ENCODE data around the gene ACSS3.

DNA sequence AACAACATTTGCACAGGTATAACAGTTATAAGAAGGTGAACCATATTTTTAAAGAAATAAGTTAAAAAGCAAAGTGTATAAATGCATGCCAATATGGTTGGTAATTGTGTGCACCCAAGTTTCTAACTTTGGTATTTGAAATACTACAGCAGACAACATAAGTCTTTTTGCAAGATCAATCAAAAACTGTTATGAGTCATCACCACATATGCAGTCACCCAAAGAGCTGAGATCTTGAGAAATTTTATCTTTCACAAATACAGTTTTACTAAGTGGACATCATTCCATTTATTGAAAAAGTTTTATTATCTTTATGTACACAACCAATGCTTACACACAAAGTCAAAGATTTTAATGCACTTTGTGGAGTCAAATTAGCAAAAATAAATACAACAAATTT is 7.0 kb upstream of the ACSS3 start:
- TF ChIP-seq SIN3A (IDR thresholded peaks at IDR 0.05; ENCODE audit: borderline replicate concordance, low read depth, low read length) (no peak), RAD21 (IDR thresholded peaks at IDR 0.05; ENCODE audit: low read length) (no peak), POLR2AphosphoS5 (IDR thresholded peaks at IDR 0.05; ENCODE audit: low read depth, low read length) (no peak), EZH2phosphoT487 (IDR thresholded peaks at IDR 0.05; ENCODE audit: borderline replicate concordance, low read depth) (no peak)
- TF ChIP-seq, protein P1, sequence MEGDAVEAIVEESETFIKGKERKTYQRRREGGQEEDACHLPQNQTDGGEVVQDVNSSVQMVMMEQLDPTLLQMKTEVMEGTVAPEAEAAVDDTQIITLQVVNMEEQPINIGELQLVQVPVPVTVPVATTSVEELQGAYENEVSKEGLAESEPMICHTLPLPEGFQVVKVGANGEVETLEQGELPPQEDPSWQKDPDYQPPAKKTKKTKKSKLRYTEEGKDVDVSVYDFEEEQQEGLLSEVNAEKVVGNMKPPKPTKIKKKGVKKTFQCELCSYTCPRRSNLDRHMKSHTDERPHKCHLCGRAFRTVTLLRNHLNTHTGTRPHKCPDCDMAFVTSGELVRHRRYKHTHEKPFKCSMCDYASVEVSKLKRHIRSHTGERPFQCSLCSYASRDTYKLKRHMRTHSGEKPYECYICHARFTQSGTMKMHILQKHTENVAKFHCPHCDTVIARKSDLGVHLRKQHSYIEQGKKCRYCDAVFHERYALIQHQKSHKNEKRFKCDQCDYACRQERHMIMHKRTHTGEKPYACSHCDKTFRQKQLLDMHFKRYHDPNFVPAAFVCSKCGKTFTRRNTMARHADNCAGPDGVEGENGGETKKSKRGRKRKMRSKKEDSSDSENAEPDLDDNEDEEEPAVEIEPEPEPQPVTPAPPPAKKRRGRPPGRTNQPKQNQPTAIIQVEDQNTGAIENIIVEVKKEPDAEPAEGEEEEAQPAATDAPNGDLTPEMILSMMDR (IDR thresholded peaks at IDR 0.05), result no peak
- TF ChIP-seq, protein P2, sequence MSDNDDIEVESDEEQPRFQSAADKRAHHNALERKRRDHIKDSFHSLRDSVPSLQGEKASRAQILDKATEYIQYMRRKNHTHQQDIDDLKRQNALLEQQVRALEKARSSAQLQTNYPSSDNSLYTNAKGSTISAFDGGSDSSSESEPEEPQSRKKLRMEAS (IDR thresholded peaks at IDR 0.05; ENCODE audit: low read depth), result no peak
